ENCODE results near the gene JDP2.
A peak's percentile ranks its signal among the peaks of the same experiment; 100 is the strongest.
"Not testable (repeated sequence)": the region's sequence is repeated elsewhere in the genome, so short reads cannot be mapped to it uniquely, and the experiment has no call there.

JDP2 gene, protein sequence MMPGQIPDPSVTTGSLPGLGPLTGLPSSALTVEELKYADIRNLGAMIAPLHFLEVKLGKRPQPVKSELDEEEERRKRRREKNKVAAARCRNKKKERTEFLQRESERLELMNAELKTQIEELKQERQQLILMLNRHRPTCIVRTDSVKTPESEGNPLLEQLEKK

DNA sequence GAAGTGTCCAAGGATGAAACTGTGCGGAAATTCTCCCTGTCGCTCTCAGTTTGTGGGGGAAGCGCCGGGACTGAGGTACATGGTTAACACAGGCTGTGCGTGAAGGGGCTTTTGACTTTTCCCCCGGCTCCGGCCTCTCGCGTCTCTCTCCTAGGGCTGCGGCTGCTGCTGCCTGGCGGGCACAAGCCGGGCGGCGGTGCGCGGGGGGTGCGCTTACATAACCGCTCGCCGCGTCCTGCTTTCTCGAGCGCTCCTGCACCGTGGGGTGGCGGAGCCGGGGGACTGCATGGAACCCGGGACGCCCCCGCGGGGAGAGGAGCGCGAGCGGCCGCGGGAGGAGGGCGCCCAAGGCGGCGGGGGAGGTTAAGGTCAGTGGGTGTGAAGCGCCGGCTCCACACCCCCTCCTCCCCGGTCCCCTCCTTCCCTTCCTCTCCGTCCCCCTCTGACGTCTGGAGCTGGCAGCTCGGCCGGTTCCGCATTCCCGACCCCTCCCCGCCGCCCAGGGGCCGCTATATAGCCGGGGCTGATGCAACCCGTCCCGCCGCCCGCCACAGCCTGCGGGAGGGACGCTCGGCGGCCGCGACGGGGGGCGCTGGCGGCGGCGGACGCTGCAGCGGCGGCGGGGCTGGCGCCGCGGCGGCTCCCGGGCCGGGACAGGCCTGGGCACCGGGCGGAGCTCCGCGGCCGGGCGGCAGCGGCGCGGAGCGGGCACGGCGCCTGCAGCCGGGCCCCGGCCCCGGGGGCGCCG, at the start of gene JDP2:
Gene JDP2, plus strand, starts transcription at position 541 of the 748 bp plus-strand sequence. CDS start 9,899 bp downstream, outside the sequence.
- DNase-seq (ENCODE audit: low read depth): no peak

DNA sequence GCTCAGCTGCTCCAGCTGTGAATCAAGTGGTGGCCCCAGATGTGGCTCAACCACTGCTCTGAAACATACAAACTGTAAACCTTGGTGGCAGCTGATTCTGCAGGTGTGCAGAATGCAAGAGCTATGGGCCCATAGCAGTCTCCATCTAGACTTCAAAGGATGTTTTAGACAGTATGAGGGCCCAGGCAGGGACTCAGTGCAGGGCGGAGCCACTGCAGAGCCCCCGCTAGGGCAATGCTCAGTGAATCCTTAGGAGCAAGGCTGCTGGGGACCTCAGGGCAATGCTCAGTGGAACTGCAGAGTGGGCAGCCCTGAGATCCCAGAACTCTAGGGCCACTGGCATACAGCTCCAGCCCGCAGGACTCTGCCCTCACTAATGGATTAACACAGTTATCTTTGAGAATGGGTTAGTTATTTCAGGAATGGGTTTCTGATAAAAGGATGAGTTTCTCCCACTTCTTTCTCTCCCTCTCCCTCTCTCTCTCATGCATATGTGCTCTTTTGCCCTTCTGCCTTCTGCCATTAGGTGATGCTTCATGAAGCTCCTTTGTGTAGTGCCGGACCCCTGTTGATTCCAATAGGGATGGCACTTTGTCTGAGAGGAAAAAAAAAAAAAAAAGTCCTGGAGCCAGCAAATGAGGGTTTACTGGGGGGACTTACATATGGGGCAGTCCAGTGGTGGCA, 48.4 kb upstream of the JDP2 start:
- DNase-seq (ENCODE audit: low read depth): no peak

DNA sequence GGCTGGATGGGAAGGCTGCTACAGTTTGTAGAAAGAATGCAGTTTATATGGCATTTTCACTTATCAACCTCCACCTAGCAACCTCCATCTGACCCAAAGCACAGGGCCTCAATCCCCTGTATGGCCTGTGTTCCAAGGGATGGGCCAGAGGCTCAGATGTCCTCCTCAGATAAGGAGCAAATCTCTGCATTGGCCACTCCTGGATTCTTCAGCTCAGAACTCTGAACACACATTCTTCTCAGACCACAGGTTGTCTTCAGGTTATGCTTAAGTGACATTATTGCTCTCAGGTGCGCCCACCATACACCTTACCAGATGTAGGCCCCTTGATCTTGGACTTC, 47.9 kb upstream of the JDP2 start:
- no peak for DNase-seq (ENCODE audit: low read depth)

DNA sequence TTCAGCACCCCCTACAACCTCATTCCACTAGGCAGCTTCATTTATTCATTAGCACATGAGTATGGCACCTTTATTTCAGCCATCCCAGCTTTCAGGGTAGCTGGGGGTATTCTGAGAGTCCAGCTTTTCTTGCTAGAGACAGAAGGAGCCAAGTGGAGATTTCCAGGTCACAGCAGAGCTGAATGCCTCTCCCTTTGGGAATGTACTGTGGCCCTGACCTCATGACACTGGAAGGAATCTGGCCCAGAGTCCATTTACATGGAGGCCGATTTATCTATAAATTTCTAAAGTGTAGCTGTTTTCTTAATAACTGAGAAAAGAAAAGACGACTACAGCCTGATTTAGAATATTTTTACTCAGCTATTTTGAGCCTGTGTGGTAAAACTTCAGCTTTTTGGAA, 47.2 kb upstream of the JDP2 start:
- DNase-seq (ENCODE audit: low read depth): no peak

DNA sequence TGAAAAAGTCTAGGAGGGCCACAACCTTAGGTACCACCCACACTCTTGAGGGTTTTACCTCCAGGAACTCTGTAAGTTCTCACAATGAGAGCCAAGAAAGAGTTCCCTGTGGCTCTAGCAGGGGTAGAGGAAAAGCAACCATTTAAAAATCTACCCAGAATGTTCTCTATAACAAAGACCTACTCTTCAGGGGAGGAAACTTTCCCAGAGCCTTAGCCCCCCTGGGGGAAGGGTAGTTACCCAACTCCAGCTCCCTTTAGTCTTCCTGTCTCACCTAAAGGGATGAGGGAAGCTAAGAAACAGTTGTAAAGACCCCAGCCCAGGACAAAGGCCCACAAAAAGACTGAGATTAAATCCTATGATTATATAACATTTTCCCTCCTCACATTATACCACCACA, 46.2 kb upstream of the JDP2 start:
- no peak for DNase-seq (ENCODE audit: low read depth)

- not testable (repeated sequence) for DNase-seq (ENCODE audit: low read depth)
Measured at GRCh38 chr14:75383219-75383618, 44.6 kb upstream of the JDP2 start.

DNA sequence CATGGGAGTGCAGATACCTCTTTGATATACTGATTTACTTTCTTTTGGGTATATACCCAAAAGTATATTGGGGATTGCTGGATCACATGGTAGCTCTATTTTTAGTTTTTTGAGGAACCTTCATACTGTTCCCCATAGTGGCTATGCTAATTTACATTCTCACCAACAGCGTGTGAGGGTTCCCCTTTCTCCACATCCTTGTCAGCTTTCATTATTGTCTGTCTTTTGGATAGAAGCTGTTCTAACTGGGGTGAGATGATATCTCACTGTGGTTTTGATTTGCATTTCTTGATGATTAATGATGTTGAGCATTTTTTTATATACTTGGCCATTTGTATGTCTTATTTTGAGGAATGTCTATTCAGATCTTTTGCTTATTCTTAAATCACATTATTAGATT, 44.1 kb upstream of the JDP2 start:
- no peak for DNase-seq (ENCODE audit: low read depth)

GRCh38 chr14:75389679-75390078, 38.1 kb upstream of the JDP2 start:
- no peak for DNase-seq (ENCODE audit: low read depth)

- no peak for DNase-seq (ENCODE audit: low read depth)
Measured at GRCh38 chr14:75390183-75390582, 37.6 kb upstream of the JDP2 start.

GRCh38 chr14:75391953-75392352, 35.9 kb upstream of the JDP2 start:
- DNase-seq (ENCODE audit: low read depth): no peak

- no peak for DNase-seq (ENCODE audit: low read depth)
Measured at GRCh38 chr14:75392686-75393641, 34.9 kb upstream of the JDP2 start.

DNA sequence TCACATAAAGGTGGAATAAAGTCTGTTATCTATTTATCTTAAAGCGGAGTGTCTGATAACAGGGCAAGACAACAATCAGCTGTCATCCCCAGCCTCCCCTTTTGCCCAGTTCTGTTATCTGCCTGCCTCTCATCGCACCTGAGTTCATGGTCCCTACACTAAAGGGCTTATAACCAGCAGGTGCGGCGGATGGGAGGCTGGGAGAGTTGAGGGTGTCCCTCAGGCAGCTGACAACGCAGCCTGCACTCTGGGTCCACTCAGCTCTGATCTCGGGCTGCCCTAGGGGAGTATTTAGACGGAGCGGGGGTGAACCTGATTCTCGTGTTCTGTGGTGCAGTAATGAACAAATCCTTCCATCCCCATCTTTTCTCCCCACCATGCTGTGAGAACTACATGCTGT, 34.0 kb upstream of the JDP2 start:
- DNase-seq (ENCODE audit: low read depth): no peak

DNA sequence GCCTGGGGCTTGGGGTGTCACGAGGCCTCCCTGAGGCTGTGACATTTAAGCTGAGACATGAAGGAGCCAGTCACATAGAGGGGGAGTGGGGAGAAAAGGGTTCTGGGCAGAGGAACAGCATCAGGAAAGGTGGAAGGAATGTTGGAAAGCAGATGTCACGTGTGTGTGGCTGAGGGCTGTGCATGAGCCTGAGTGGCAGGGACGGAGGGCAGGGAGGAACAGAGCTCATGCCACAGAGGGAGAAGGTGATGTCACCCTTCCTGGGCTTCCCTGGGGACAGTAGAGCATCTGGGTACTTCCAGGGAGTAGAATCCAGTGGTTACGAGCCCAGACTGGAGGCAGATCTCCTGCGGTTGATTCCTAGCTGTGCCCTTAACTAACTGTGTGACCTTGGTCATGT, 32.0 kb upstream of the JDP2 start:
- no peak for DNase-seq (ENCODE audit: low read depth)

GRCh38 chr14:75399321-75399720, 28.5 kb upstream of the JDP2 start:
- no peak for DNase-seq (ENCODE audit: low read depth)

DNA sequence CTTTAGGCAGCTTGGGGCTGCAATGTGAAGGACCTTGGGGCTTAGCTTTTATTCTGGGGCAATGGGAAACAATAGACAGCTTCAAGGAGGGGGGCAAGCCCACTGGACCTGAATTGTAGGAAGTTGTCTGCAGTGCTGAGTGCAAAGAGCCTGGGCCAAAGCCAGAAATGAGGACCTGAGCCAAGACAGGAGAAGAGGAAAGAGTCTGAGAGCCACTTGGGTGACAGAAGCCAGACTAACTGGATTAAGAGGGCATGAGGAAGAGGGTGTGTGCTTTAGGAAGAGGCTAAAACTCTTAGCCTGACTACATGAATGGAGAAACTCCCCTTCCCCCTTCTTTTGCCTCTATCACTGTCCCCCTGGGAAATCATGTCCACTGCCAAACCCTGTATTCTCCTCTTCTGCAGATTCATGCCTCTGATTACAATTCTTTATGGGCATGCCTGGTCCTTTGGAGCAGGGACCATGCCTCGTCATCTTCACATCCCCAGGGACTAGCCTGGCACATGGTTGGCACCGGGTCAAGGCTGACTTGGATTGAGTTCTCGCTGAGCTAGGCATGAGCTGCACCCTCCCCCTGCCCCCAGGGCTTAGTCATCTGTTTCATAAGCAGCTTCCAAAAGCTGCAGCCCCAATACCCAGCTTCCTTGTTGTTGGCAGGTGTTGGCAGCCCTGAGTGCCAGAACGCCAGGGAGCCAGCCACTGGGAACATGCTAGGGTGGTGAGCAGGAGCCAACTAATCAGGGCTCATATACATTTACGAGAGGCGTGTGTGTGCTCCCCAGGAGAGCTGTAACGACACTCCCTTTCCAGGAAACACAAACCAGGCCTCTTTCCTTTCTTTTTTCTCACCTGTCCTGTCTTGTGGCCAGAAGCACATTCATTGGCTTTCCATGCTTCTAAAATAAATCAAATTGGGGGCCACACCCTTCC, 27.7 kb upstream of the JDP2 start:
- DNase-seq (ENCODE audit: low read depth): no peak

GRCh38 chr14:75401361-75401760, 26.5 kb upstream of the JDP2 start:
- peak; percentile 6 for DNase-seq (ENCODE audit: low read depth)

DNA sequence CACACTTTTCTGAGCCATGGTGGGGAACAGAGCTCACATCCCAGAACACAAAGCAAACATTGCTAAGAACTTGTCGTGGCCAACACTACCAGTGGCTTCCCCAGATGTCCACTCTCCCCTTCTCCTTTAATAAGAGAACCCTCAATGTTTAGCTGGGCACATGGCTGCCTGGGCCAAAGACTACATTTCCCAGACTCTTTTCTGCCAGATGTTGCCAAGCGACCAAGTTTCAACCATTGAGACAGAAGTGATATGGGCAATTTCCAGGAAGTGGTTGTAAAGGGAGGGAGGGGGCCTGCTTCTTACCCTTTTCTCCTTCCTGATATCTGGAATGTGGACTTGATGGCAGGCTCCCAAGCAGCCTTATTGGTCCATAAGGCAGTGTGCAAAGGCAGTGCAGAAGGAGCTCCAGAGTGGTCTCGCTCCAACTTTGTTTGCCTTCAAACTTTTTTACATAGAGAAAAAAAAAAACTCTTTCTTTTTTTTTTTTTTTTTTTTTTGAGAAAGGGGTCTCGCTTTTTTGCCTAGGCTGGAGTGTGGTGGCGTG, 24.9 kb upstream of the JDP2 start:
- DNase-seq (ENCODE audit: low read depth): no peak

DNA sequence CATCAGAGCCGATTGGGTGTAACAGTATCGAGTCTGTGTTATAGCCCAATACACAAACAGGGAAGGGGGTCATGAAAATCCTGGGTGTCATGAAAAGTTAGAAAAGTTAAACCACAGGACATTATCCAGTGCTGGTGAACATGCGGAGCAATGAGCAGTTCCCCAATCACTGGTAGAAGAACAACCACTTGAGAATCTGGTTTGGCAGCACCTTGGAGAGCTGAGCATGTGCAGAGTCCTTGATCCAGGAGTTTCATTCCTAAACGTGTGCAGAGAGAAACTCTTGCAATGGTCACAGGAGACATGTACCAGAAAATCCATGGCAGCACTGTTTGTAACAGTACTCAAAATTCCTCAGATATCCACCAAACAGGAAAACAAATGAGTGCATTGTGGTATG, 23.0 kb upstream of the JDP2 start:
- DNase-seq (ENCODE audit: low read depth): no peak

GRCh38 chr14:75406102-75406501, 21.7 kb upstream of the JDP2 start:
- DNase-seq (ENCODE audit: low read depth): no peak

- no peak for DNase-seq (ENCODE audit: low read depth)
Measured at GRCh38 chr14:75406856-75407255, 21.0 kb upstream of the JDP2 start.
